Nephron progenitor cell (in vitro differentiated cells): ENCODE data around the gene SLC1A2.

ENCODE experiments used
- DNase-seq: peaks from one replicate; pipeline ENCODE4 v3.0.0; 2021
- H3K27ac Mint-ChIP-seq: 2 replicates; pipeline ENCODE4 v1.8.0; 2021; ENCODE audit warnings: mild to moderate bottlenecking, moderate library complexity, mixed read lengths
- H3K27me3 Mint-ChIP-seq: 2 replicates; pipeline ENCODE4 v1.8.0; 2021; ENCODE audit warnings: mild to moderate bottlenecking, low read depth, mixed read lengths; ENCODE audit not compliant: poor library complexity
- H3K36me3 Mint-ChIP-seq: 2 replicates; pipeline ENCODE4 v1.8.0; 2021; ENCODE audit warnings: low read depth, mixed read lengths
- H3K4me1 Mint-ChIP-seq: 2 replicates; pipeline ENCODE4 v1.8.0; 2021; ENCODE audit warnings: mixed read lengths
- H3K4me3 Mint-ChIP-seq: 2 replicates; pipeline ENCODE4 v1.8.0; 2021; ENCODE audit warnings: mild to moderate bottlenecking, moderate library complexity, mixed read lengths
- H3K9me3 Mint-ChIP-seq: 2 replicates; pipeline ENCODE4 v1.8.0; 2021; ENCODE audit warnings: mild to moderate bottlenecking, moderate library complexity, mixed read lengths
- TF ChIP-seq, protein P1 (sequence below): fragments of 200-600 bp; sonication (generic); IDR thresholded peaks from 2 replicates; pipeline ENCODE4 v1.5.0; 2021; ENCODE audit warnings: antibody characterized with exemption

The SLC1A2 gene

DNA sequence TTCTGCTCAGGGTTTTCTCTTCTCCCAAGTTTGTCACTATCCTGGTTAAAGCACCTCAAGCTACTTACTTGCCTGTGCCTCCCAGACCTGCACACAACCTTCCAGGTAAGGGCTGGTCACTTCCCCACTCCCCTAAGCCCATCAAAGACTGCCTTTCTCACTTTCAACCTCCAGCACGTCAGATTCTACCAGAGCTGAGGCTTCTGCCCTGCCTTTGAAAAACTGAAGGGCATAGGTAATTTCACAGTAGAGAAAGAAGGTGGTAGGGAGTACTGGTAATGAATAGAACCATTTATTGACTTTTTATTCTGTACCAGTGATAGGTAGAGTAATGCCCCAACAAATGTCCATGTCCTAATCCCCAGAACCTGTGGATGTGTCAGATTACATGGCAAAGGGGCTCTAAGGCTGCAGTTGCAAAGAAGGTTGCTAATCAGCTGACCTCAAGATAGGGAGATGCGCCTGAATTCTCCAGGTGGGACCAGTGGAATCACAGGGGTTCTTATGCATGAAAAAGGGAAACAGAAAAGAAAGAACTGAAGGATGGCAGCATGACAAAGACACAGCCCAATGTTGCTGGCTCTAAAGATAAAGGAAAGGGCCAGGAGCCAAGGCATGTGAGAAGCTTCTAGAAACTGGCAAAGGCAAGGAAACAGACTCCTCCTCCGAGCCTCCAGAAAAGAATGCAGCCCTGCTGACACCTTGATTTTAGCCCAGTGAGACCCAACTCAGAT lies 89.0 kb downstream of the SLC1A2 start:
- no peak for DNase-seq
- Mint-ChIP-seq H3K4me3 (no peak overlapping the region), H3K27me3 (peaks cover 4% of the 10 kb centered on the region), H3K9me3 (peaks cover 11% of the 10 kb centered on the region), H3K36me3 (no peaks in the 10 kb centered on the region), H3K27ac (no peak overlapping the region), H3K4me1 (peaks cover 6% of the 10 kb centered on the region)
- TF ChIP-seq, protein P1, sequence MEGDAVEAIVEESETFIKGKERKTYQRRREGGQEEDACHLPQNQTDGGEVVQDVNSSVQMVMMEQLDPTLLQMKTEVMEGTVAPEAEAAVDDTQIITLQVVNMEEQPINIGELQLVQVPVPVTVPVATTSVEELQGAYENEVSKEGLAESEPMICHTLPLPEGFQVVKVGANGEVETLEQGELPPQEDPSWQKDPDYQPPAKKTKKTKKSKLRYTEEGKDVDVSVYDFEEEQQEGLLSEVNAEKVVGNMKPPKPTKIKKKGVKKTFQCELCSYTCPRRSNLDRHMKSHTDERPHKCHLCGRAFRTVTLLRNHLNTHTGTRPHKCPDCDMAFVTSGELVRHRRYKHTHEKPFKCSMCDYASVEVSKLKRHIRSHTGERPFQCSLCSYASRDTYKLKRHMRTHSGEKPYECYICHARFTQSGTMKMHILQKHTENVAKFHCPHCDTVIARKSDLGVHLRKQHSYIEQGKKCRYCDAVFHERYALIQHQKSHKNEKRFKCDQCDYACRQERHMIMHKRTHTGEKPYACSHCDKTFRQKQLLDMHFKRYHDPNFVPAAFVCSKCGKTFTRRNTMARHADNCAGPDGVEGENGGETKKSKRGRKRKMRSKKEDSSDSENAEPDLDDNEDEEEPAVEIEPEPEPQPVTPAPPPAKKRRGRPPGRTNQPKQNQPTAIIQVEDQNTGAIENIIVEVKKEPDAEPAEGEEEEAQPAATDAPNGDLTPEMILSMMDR: no peak

- peaks cover 4% of the 10 kb centered on the region for H3K27me3 Mint-ChIP-seq
- TF ChIP-seq, protein P1: no peak
- H3K9me3 Mint-ChIP-seq: peaks cover 9% of the 10 kb centered on the region
- H3K4me1 Mint-ChIP-seq: no peaks in the 10 kb centered on the region
- no peak for DNase-seq
- H3K4me3 Mint-ChIP-seq: no peak overlapping the region
- no peak overlapping the region for H3K27ac Mint-ChIP-seq
- H3K36me3 Mint-ChIP-seq: no peaks in the 10 kb centered on the region
Measured at GRCh38 chr11:35327829-35328228, 91.5 kb downstream of the SLC1A2 start.

GRCh38 chr11:35326266-35326879 lies 93.0 kb downstream of the SLC1A2 start:
- no peak overlapping the region for H3K27ac Mint-ChIP-seq
- DNase-seq: no peak
- no peaks in the 10 kb centered on the region for H3K4me1 Mint-ChIP-seq
- no peaks in the 10 kb centered on the region for H3K9me3 Mint-ChIP-seq
- TF ChIP-seq, protein P1: no peak
- H3K4me3 Mint-ChIP-seq: no peak overlapping the region
- H3K27me3 Mint-ChIP-seq: peaks cover 4% of the 10 kb centered on the region
- H3K36me3 Mint-ChIP-seq: no peaks in the 10 kb centered on the region

- H3K4me1 Mint-ChIP-seq: no peaks in the 10 kb centered on the region
- H3K27ac Mint-ChIP-seq: no peak overlapping the region
- TF ChIP-seq, protein P1: no peak
- DNase-seq: no peak
- H3K36me3 Mint-ChIP-seq: no peaks in the 10 kb centered on the region
- H3K9me3 Mint-ChIP-seq: no peaks in the 10 kb centered on the region
- peaks cover 4% of the 10 kb centered on the region for H3K27me3 Mint-ChIP-seq
- H3K4me3 Mint-ChIP-seq: no peak overlapping the region
Measured at GRCh38 chr11:35324981-35325380, 94.4 kb downstream of the SLC1A2 start.

GRCh38 chr11:35324183-35324886 lies 95.0 kb downstream of the SLC1A2 start:
- H3K27ac Mint-ChIP-seq: no peak overlapping the region
- TF ChIP-seq, protein P1: no peak

More at GRCh38 chr11:35324183-35324886, 95.0 kb downstream of the SLC1A2 start:
- DNase-seq: no peak
- peaks cover 2% of the 10 kb centered on the region for H3K27me3 Mint-ChIP-seq
- no peaks in the 10 kb centered on the region for H3K36me3 Mint-ChIP-seq
- no peaks in the 10 kb centered on the region for H3K9me3 Mint-ChIP-seq
- H3K4me3 Mint-ChIP-seq: no peak overlapping the region
- no peaks in the 10 kb centered on the region for H3K4me1 Mint-ChIP-seq
